CD1c-positive myeloid dendritic cell (primary cell): Measurements from ENCODE around the gene TADA3.

Experiments
- DNase-seq: peaks from one replicate; pipeline ENCODE4 v3.0.0-alpha.2; 2016; ENCODE audit errors: extremely low spot score

The TADA3 gene

GRCh38 chr3:9809615-9810432 is 17.6 kb upstream of the TADA3 start, which contains the start of gene TTLL3:
TSS of gene TTLL3 (plus strand) at chr3:9810262. CDS start at chr3:9810662, 400 bp downstream.
- DNase-seq: peak; percentile 65

- DNase-seq: peak; percentile 11
Measured at GRCh38 chr3:9809239-9809614, 17.0 kb upstream of the TADA3 start.

GRCh38 chr3:9808345-9809037 is 16.2 kb upstream of the TADA3 start:
- DNase-seq: peak; percentile 23

GRCh38 chr3:9807981-9808344 is 15.7 kb upstream of the TADA3 start:
- DNase-seq: no peak

- no peak for DNase-seq
Measured at GRCh38 chr3:9806688-9807589, 14.7 kb upstream of the TADA3 start.

- DNase-seq: no peak
Measured at GRCh38 chr3:9806137-9806536, 13.9 kb upstream of the TADA3 start.

- no peak for DNase-seq
Measured at GRCh38 chr3:9804996-9805395, 12.7 kb upstream of the TADA3 start.

- DNase-seq: no peak
Measured at GRCh38 chr3:9803494-9803893, 11.2 kb upstream of the TADA3 start.

GRCh38 chr3:9800529-9800928 is 8.3 kb upstream of the TADA3 start:
- no peak for DNase-seq

- DNase-seq: no peak
Measured at GRCh38 chr3:9797196-9797945, 5.1 kb upstream of the TADA3 start.

- peak; percentile 69 for DNase-seq
Measured at GRCh38 chr3:9795207-9795606, 2.9 kb upstream of the TADA3 start.

GRCh38 chr3:9794400-9794799 is 2.1 kb upstream of the TADA3 start:
- no peak for DNase-seq

- peak; percentile 76 for DNase-seq
Measured at GRCh38 chr3:9793161-9793781, 998 bp upstream of the TADA3 start.

- no peak for DNase-seq
Measured at GRCh38 chr3:9791790-9792404, 376 bp downstream of the TADA3 start.

GRCh38 chr3:9791127-9791526 is 1.1 kb downstream of the TADA3 start:
- no peak for DNase-seq

GRCh38 chr3:9787714-9788113 is 4.6 kb downstream of the TADA3 start:
- no peak for DNase-seq

GRCh38 chr3:9786825-9787669 is 5.2 kb downstream of the TADA3 start:
- peak; percentile 33 for DNase-seq

- no peak for DNase-seq
Measured at GRCh38 chr3:9786209-9786739, 6.0 kb downstream of the TADA3 start.

- no peak for DNase-seq
Measured at GRCh38 chr3:9785602-9786001, 6.7 kb downstream of the TADA3 start.
